A549 (cell line): ENCODE data around the gene PRKN.

Experiments
- CTCF ChIP-seq: fragments of >200 bp; sonication (Bioruptor Twin); formaldehyde crosslinking; IDR thresholded peaks from 3 replicates; pipeline ENCODE4 v1.5.1; 2016
- KDM1A ChIP-seq: fragments of 200-600 bp; sonication (generic); IDR thresholded peaks from 2 replicates; pipeline ENCODE4 v1.6.1; 2016; ENCODE audit warnings: low read depth, mild to moderate bottlenecking
- POLR2A ChIP-seq: IDR thresholded peaks from 2 replicates; pipeline ENCODE4 v1.6.1; 2012; ENCODE audit warnings: mild to moderate bottlenecking, low read length
- POLR2AphosphoS2 ChIP-seq: conservative IDR thresholded peaks from 2 replicates; pipeline ENCODE4 v1.6.1; 2012; ENCODE audit warnings: low read length, improper control_type of control experiment, inconsistent platforms
- RAD21 ChIP-seq, 2 experiments: fragments of >200 bp in 1 of 2; sonication (Bioruptor Twin) in 1 of 2; formaldehyde crosslinking in 1 of 2; IDR thresholded peaks in 1 of 2; conservative IDR thresholded peaks in 1 of 2; 2 replicates in 1 of 2; 3 replicates in 1 of 2; pipeline ENCODE4 v1.6.1; 2012 to 2018; ENCODE audit warnings: inconsistent platforms in 1 of 2
- SMC3 ChIP-seq: fragments of >200 bp; sonication (Bioruptor Twin); formaldehyde crosslinking; IDR thresholded peaks from 3 replicates; pipeline ENCODE4 v1.6.1; 2018; ENCODE audit warnings: inconsistent platforms
- TF ChIP-seq, protein P1 (sequence below): fragments of 450-650 bp; IDR thresholded peaks from 2 replicates; pipeline ENCODE4 v1.6.1; 2014; ENCODE audit warnings: antibody characterized with exemption
- TF ChIP-seq, protein P2 (sequence below): fragments of >200 bp; sonication (Bioruptor Twin); formaldehyde crosslinking; IDR thresholded peaks from 3 replicates; pipeline ENCODE4 v1.6.1; 2016

DNA sequence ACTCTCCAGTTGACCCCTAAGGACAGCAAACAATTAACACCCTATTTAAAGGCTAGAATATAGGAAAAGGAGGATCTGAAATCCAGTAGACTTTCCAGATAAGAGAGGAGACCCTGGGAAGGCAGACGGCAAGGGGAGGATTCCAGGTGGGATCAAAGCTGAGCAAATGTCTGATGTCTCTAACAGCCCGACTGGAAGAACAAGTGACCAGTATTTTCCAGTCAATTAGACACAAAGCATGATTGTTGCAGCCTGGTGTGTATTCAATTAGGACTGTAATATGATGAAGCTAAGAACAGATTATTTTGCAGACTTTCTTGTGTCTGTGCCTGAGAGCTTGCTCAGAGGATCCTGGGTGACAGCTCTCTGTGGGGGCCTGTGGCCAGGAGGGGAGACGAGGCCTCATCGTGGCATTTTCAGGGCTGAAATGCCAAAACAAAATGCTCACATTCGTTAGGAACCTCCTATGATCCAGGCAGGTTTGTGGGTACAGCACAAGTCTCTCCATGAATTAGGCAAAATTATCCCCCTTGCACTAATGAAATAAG, 981.9 kb downstream of the PRKN start:
- TF ChIP-seq CTCF = no peak
- TF ChIP-seq, protein P1, sequence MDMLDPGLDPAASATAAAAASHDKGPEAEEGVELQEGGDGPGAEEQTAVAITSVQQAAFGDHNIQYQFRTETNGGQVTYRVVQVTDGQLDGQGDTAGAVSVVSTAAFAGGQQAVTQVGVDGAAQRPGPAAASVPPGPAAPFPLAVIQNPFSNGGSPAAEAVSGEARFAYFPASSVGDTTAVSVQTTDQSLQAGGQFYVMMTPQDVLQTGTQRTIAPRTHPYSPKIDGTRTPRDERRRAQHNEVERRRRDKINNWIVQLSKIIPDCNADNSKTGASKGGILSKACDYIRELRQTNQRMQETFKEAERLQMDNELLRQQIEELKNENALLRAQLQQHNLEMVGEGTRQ = no peak
- no peak for TF ChIP-seq KDM1A
- no peak for TF ChIP-seq SMC3
- TF ChIP-seq POLR2AphosphoS2 = no peak
- TF ChIP-seq RAD21 (conservative IDR thresholded peaks at IDR 0.05 in 1 of 2, IDR thresholded peaks at IDR 0.05 in 1 of 2) = no peak
- TF ChIP-seq POLR2A = no peak
- TF ChIP-seq, protein P2, sequence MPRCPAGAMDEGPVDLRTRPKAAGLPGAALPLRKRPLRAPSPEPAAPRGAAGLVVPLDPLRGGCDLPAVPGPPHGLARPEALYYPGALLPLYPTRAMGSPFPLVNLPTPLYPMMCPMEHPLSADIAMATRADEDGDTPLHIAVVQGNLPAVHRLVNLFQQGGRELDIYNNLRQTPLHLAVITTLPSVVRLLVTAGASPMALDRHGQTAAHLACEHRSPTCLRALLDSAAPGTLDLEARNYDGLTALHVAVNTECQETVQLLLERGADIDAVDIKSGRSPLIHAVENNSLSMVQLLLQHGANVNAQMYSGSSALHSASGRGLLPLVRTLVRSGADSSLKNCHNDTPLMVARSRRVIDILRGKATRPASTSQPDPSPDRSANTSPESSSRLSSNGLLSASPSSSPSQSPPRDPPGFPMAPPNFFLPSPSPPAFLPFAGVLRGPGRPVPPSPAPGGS = no peak
